HG02798 (cell line): Measurements from ENCODE around the gene GMIP.

Experiments
- ATAC-seq: cut with Tn5 transposase; IDR thresholded peaks from one replicate; pipeline ENCODE4 v1.9.1; 2021; ENCODE audit warnings: mild to moderate bottlenecking; ENCODE audit not compliant: unreplicated experiment, poor library complexity

Gene GMIP

GRCh38 chr19:19659646-19660245 is 16.3 kb upstream of the GMIP start:
- ATAC-seq, result no peak

DNA sequence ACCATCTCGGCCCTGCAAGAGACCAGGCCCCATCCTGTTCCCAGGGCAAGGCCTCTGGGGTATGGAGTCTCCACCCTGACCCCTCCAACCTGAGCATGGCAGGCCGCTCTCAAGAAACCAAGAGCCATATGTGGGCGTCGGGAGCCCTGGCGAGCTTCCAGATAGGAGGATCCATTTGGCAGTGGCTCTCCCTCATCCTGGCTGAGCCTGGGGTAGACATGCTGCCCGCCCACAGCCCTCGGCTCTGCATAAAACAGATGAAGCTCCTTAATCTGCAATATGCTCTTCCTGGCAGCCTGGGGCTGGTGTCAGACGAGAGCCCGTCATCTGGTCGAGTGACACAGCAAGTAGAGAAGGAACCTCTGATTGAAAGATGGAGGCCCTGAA is 13.9 kb upstream of the GMIP start:
- ATAC-seq, result no peak

DNA sequence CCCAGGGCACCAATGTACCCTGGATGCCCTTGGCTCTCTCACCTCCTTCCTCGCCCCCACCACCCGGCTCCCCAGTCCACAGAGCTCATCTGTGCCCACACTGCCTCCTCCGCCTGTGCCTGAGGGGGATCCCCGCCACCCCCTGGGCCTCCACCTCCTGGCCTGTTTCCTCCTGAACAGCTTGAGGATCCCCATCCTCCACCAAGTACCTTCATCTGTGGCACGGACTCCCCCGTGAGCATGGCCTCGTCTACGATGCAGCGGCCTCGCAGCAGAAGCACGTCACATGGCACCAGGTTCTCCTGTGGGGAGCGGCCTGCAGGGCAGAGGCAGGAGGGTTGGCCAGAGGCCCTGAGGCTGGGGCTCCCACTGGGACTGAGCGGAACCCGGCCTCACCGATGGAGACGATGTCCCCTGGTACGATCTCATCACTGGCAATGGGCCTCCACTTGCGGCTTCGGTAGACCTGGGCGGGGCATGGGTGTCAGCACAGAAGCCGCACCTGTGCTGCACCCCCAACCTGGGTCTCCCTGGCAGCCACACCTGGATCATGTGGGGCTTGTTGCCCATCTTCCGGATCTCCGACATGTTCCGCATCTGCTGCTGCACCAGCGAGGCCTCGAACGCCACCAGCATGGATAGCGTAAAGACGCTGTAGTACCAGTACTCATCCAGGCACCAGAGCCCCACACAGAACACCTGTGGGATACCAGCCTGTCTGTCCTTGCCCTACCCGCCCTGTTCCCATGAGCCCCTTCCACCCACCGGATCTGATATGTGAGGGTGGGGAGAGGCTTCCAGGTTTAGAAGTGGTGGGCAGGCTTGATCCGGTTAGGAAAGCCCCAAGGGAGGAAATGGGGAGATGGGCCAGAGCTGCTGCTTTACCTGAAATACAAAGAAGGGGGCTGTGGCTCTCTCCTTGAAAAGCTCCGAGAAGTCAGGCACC is 13.3 kb upstream of the GMIP start:
- ATAC-seq, result no peak

- no peak for ATAC-seq
Measured at GRCh38 chr19:19655641-19656343, 12.3 kb upstream of the GMIP start.

DNA sequence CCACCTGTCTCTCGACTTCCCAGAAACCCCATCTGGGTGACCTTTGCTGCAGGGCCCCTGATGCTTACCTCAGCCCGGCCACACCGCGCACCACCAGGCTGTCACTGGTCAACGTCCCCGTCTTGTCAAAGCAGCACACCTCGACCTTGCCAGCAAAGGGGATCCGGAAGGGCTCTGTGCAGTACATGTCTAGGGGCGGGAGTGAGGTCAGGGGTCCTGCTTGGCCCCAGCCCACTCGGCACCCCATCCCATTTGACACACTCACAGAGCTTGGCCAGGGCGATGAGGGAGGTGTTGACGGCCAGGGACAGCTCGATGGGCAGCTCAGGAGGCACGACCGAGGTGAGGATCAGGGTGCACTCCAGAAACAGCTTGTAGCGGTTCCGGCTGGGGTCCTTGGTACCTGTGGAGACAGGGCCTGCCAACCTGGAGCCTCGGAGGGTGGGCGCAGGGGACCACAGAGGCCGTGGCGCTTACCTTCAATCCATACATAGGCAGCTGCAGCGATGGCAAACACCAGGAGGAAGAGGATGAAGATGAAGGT is 11.7 kb upstream of the GMIP start:
- no peak for ATAC-seq

DNA sequence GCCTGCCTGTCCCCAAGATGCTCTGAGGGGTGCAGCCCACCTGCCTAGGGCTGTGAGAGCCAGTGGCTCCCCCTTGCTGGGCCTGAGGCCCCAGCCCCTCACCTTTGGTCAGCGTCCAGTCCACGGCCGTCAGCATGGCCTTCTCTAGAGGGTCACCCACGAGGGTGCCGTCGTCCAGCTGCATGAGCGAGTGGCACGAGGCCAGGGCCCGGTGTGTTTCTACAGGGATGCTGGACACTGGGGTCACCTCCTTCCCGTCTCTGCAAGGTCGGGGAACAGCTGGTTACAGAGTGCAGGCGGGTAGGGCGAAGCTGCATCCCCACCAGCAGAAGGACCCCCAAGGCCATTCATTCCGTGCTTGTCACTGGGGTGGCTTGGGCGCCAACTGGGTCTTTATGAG is 11.0 kb upstream of the GMIP start:
- no peak for ATAC-seq

GRCh38 chr19:19653597-19654147 is 10.2 kb upstream of the GMIP start:
- no peak for ATAC-seq

GRCh38 chr19:19652482-19653295 is 9.2 kb upstream of the GMIP start:
- ATAC-seq, result no peak

DNA sequence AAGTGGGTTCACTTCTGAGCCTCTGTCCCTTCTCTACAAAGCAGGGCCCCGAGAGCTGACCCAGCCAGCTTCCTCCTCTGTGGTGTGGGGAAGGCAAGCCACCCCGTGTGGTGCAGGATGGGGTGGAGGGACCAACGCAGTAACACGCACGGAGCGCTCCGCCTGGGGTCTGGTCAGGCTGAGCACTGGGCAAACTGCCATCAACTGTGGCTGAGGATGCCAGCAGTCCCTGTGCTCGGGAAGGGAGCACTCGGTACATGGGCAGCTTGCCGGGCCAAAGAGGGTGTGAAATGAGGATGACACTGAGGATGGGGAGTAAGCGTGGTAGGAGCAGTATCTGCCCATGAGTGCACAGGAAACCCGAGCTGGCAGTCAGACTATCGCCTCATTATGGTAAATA is 7.6 kb upstream of the GMIP start:
- ATAC-seq, result no peak

- ATAC-seq, result no peak
Measured at GRCh38 chr19:19650331-19650730, 6.9 kb upstream of the GMIP start.

DNA sequence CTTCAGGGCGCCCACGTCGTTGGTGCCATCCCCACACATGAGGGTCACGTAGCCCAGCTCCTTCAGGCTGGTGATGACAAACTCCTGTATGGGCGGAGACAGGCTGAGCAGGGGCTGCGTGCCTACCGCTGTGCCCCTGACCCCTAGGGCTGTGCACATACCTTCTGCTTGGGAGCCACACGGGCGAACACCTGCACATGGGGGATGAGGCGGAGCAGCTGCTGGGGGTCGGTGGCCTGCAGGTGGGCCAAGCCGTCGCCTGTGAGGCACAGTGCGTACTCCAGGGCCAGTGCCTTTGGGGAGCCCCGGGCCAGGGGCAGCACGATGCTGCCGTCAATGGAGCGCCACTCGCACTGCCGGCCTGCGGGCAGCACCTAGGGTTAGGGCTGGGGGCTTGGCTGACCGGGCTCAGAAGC is 6.1 kb upstream of the GMIP start:
- ATAC-seq, result no peak

DNA sequence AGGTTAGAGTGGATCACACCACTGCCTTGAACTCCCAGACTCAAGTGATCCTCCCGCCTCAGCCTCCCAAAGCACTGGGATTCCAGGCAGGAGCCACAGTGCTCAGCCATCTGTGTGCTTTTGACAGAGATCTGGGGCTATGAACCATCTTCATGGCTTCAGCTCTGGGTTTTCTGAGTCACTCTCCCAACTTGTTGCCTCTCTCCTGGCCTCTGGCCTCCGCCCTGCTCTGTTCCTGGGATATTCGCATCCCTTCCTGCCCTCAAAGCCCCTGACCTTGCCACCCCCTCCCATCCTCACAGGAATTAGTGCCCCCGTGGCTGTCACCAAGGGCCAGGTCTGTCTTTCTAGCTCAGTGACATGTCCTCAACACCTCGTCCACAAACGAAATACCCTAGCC is 5.7 kb upstream of the GMIP start:
- no peak for ATAC-seq

DNA sequence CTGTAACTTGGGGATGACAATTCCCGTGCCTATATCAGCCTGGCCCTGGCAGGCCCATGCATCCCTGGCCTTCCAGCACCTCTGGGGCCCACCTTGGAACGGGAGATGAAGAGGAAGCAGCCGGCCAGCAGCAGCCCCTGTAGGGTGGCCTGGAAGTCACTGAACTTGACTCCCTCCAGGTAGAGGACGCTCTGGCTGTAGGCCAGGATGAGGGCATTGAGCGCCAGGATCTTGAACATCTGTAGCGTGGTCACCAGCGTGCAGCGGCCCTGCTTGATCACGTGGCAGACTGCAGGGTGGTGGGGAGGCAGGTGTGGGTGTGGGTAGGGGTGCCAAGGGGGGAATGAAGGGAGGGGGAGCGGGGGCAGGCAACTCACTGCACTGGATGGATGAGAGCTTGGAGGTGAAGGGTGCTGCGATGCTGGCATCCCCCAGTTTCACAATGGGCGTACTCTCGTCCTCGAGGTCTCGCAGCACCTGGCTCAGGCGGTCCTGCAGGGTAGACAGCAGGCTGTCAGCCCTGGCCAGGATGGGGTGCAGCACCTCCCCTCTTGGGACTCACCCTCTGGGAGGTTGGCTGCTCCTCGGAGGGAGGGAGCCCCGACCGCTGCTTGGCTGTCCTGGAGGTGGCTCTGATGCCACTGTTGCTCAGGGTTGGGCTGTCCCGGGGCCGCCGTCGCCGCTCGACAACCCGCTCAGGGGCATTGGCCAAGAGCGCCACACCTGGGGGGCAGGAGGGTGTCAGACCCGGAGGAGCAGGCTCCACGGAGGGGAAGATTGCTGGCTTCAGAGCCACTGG is 3.8 kb upstream of the GMIP start:
- no peak for ATAC-seq

DNA sequence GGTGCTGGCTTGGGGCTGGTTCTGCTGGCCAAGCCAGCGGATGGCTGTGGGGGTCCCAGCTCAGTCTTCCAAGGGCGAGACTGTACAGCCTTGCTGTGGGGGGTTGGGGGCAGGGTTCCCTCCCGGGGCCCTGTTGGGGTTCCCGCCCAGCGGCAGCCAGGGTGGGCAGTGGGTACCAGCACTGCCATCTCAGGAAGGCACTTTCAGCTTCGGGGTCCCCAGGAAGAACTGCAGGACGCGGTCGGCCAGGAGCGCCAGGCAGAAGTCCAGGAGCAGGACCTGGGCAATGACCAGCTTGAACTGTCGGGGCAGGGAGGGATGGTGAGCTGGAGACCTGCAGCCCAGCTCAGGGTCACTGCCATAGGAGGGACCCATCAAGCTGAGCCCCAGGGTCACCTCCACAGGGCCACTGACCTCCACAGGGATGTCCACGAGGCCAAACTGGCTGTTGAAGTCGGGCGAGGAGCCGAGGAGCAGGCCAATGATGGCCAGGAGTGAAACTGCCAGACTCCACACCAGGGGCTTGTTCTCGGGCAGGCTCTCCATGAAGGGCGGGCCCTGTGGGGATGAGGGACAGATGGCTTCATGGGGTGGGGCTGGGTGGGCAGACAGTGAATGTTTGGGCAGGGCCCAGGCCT is 1.9 kb upstream of the GMIP start:
- no peak for ATAC-seq

DNA sequence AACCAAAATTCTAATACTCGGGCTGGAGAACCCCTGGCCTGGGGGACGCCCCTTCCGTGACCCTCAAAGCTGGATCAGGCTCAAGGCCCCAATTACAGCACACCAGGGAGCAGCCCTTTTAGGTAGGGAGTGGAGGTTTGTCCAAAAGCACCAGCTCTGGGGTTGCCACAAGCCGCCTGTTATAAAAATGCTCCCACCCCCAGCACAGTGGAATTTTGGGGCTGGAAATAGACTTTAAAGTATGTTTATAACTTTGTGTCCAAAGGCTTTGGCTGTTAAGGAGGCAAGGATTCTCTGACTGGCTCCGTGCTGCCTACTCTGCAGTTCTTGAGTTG is 564 bp upstream of the GMIP start:
- ATAC-seq, result no peak

DNA sequence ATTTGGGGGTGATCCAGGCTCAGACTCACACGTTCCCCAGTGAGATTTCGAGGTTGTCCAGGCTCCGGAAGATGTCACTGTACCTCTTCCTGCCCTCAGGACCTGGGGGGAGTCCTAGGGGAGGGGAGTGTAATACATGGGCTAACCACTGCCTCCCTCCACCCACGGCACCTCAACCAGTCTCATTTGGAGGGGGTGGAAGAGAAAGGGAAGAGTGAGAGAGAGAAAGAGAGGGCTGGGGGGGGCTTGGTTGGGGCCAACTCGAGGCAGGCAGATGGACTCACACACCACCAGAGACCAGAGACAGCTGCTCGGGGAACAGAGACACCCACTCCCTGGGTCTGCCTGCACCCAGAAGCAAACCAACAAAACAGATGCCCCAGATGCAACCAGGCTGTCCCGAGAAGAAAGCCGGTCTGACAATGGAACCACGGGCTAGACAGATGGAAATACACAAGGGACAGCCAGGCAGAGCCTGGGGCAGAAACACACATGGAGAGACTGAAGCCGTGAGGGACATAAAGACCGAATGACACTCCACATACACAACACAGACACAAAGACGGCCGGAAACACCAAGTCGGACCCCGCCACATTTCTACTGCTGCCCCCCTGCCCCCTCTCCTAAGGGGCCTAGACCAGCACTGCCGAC is 825 bp downstream of the GMIP start:
- peak; percentile 21 for ATAC-seq

DNA sequence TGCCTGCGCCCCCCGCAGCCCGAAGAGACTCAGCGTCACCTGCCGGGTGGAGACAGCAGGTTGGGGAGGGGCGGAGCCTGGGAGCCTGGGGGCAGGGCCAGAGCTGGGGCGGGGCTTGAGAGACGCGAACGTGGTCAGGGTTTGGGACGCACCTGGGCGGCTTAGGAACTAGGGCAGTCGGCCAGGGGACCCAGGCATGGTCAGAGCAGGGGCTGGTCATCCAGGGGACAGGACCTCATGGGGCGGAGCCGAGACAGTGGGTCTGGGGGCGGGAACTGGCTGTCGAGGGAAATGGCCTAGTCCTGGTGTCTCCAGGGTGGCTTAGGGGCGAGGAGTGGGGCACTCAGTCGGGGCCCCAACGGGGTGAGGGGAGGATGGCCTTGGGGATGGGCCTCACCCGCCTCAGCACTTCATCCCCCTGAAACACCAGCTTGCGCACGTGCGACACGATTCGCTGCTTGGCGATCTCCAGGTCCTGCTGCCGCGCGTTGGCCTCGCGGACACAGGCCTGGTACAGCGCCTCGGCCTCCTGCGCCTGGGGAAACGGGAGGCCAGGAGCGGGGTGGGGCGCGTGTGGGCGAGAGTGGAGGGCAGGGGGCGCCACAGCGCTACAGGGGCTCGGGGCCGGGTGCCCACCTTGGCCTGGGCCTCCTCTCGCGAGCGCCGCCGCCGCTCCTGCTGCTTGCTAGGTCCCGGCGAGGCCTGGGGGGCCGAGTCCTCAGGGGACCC is 5.8 kb downstream of the GMIP start:
- no peak for ATAC-seq

- no peak for ATAC-seq
Measured at GRCh38 chr19:19637186-19637522, 6.3 kb downstream of the GMIP start.
